ENCODE data around the gene TLDC2.
"Not testable (repeated sequence)": the region's sequence is repeated elsewhere in the genome, so short reads cannot be mapped to it uniquely, and the experiment has no call there.

Gene TLDC2

GRCh38 chr20:36871640-36872570 lies 4.0 kb upstream of the TLDC2 start:
- DNase-seq: no peak

DNA sequence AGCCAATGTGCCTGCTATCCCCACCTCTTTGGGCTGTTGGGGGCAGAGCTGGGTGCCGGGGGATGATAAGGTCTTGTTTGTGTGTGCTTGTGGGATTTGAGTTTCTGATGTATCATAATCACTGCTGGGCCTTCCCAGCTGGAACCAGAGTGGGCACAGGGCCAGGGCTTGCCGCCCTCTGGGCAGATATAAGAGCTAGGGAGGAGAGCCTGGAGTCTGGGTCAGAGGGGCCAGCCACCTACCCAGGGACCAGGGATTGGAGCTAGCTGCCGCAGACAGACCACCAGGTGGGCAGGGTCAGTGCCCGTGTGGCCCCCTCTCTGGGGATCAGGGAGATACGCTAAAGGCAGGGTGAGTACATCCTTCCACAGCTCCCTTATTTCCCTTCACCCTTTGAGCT lies 3.1 kb upstream of the TLDC2 start:
- no peak for DNase-seq

- DNase-seq: no peak
Observed at GRCh38 chr20:36873498-36874189, 2.3 kb upstream of the TLDC2 start.

GRCh38 chr20:36875093-36875492 lies 845 bp upstream of the TLDC2 start:
- DNase-seq: not testable (repeated sequence)

DNA sequence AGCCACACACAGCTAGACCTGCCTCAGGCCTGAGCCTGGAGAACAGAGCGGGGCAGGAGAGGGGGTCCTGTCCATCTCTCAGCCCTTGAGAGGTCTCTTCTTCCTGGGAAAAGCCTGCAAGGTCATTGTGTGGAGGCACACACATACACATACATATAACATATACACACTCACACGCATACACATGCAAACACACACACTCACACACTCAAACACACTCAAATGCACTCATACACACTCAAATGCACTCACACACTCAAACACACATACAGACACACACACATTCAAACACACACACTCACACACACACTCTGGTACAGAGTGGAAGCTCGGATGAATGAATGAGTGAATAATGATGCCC lies 515 bp downstream of the TLDC2 start:
- DNase-seq: no peak

- no peak for DNase-seq
Observed at GRCh38 chr20:36878941-36879340, 3.0 kb downstream of the TLDC2 start.

DNA sequence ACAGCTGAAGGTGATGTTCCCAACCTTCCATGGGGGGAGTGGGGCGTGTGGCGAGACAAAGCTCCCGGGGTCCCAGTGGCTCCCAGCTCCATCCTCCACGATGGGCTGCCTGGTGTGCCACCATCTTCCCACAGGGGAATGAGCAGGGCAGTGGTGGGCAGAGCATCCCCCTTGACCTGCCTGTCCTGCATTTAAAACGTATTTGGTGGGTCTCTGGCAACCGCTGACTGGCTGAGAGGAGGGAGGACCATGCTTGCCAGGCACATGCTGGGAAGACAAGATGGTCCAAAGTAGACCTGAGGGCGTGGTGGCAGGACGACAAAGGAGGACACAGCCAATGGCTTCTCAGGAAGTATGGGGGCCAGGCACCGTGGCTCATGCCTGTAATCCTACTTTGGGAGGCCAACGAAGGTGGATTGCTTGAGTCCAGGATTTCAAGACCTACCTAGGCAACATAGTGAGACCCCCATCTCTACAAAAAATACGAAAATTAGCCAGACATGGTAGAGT lies 4.9 kb downstream of the TLDC2 start:
- DNase-seq: no peak

GRCh38 chr20:36881331-36881730 lies 5.4 kb downstream of the TLDC2 start:
- DNase-seq: no peak

DNA sequence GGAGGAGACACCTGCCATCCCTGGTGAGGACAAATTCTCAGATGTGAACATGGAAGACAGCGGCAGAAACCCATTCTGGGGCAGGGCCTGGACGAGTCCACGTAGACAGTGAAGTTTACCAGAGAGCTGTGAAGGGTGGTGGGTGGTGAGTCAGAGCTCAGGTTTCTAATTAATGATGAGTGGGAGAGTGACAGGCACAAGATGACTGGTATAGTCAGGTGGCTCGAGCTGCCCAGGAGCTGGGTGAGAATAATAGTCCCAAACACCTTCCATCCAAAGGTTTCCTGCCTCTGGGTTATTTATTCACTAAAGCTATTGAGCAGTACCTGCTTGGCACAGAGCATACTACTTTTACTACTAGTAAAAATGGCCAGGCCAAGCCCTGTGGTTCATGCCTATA lies 6.0 kb downstream of the TLDC2 start:
- DNase-seq: no peak

- DNase-seq: no peak
Observed at GRCh38 chr20:36883977-36884535, 8.1 kb downstream of the TLDC2 start.

DNA sequence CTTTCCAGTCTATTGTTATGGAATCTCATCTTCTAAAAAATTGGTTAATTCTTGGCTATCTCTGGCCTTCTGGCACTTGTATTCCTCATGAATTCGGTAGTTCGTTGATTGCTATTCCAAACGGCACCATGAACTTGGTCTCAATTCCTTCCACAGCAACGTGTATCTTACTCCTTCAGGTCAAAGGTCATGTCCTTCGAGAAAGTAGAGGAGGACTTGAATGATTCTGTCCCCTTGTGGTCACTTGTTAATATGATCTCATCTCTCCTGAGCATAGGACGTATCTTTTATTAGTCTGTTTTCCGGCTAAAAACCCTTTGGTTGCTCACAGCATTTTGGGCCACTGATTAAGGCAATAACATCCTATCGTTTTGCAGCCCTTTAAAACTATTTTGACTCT lies 9.4 kb downstream of the TLDC2 start:
- DNase-seq: no peak

- peak; percentile 61 to 86 for DNase-seq
Observed at GRCh38 chr20:36886859-36887751, 11.2 kb downstream of the TLDC2 start.

DNA sequence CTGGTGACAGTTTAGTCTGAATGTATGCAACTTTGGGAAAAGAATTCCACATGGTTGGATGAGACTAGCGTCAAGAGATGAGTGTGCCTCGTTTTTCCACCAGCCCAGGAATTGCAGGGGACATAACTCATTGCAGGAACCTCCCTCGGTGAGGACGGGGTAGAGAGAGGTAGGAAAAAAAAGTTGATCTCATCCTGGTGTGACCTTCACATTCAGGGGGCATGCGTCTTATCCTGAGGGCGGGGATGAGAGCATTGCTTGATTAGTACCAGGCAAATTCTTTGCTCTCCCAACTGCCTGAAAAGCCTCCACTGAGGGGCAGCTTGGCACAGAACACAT lies 11.8 kb downstream of the TLDC2 start:
- no peak for DNase-seq

- DNase-seq: no peak
Observed at GRCh38 chr20:36888880-36889516, 13.1 kb downstream of the TLDC2 start.

DNA sequence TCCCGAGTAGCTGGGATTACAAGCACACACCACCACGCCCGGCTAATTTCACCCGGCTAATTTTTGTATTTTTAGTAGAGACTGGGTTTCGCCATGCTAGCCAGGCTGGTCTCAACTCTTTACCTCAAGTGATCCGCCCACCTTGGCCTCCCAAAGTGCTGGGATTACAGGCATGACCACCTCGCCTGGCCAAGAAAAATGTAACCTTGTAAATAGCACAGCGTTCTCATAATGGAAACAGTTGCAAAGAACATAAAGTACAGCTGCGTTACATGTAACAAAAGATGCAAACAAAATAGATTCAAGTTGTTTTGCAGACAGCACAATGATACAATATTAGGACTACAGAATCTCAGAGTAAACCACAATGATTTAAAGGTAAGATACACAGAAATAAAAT lies 14.6 kb downstream of the TLDC2 start:
- DNase-seq: no peak

GRCh38 chr20:36891211-36891610 lies 15.3 kb downstream of the TLDC2 start:
- DNase-seq: no peak

- no peak for DNase-seq
Observed at GRCh38 chr20:36893801-36894200, 17.9 kb downstream of the TLDC2 start.

GRCh38 chr20:36895036-36895435 lies 19.1 kb downstream of the TLDC2 start:
- DNase-seq: no peak

- no peak for DNase-seq
Observed at GRCh38 chr20:36904690-36905089, 28.8 kb downstream of the TLDC2 start.

GRCh38 chr20:36905566-36905965 lies 29.6 kb downstream of the TLDC2 start:
- DNase-seq: not testable (repeated sequence)

DNA sequence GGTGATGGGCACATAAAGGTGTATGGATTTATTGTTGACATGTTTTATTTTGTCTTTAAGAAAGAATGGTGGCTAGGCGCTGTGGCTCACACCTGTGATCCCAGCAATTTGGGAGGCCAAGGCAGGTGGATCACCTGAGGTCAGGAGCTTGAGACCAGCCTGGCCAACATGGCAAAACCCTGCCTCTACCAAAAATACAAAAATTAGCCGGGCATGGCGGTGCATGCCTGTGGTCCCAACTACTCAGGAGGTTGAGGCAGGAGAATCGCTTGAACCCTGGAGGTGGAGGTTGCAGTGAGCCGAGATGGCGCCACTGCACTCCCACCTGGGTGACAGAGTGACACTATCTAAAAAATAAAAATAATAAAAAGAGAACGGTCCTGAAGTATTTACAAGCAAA lies 30.1 kb downstream of the TLDC2 start:
- DNase-seq: not testable (repeated sequence)

- no peak for DNase-seq
Observed at GRCh38 chr20:36908603-36909002, 32.7 kb downstream of the TLDC2 start.

Measured in NCI-H446 (cell line).